CD4-positive, alpha-beta T cell treated with Interferon gamma for 1 hour (primary cell): ENCODE measurements around the gene FASTKD2.
"Not testable (repeated sequence)": the region's sequence is repeated elsewhere in the genome, so short reads cannot be mapped to it uniquely, and the experiment has no call there.

ENCODE experiments used
- DNase-seq: peaks from one replicate; pipeline ENCODE4 v3.0.0-alpha.2; 2020

FASTKD2 gene

DNA sequence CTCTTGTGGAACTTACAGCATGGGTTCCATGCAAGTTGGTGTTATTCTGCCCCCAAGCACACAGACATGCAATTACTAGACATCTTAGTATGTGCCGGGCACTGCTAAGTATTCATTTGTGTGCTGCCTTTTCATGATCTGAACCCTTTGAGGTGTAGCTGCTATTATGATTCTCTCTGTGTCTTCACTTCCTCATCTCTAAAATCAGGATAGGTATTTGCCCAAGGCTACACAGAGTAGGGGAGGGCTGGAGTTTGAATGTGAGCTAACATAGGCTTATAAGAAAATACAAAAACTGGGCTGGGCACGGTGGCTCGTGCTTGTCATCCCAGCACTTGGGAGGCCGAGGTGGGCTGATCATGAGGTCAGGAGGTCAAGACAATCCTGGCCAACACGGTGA lies 27.2 kb downstream of the FASTKD2 start:
- no peak for DNase-seq

DNA sequence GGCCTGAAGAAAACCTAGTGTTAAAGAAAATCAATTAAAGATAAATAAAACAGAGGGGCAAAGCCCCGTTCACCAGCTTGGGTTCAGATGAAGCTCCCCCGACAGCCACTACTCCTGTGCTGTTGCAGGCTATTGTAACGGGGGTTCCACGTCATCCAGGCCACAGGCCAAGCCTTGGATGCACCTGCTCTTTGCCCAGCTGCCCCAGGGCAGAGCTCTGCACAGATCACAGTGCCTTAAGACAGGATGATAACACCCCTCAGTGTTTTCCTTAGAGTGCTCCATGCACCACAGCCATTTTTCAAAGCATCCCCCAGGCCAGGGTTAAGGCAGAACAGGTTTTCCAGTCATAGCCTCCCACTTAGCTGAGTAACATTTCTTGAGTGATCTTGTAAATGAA lies 32.0 kb downstream of the FASTKD2 start:
- DNase-seq, result no peak

DNA sequence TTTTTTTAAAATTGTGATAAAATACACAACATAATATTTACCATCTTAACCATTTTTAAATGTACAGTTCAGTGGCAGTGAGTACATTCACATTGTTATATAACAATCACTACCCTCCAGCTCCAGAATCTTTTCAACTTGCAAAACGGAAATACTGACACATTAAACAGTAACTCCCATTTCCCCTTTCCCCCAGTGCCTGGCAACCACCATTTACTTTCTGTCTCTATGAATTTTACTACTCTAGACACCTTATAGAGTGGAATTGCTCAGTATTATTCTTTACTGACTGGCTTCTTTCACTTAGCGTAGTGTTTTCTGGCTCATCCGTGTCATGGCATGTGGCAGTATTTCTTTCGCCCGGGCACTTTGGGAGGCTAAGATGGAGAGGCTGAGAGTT lies 32.6 kb downstream of the FASTKD2 start:
- no peak for DNase-seq

DNA sequence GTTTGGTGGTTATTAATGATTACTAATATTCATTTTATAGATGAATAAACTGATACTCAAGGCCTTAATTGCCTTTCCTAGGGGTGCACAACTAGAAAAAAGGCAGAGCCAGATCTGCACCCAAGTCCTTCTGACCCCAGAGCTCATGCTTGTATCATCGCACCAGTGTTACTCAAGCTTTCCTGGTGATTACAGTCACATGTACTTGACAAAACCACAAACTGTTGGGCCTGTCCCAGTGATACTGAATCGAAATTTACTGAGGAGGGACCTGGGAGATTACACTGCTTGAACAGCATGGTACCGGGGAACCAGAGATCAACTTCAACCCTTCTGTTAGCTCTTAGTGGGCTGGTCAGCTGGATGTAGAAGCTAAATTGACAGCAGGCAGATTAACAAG lies 33.7 kb downstream of the FASTKD2 start:
- no peak for DNase-seq

DNA sequence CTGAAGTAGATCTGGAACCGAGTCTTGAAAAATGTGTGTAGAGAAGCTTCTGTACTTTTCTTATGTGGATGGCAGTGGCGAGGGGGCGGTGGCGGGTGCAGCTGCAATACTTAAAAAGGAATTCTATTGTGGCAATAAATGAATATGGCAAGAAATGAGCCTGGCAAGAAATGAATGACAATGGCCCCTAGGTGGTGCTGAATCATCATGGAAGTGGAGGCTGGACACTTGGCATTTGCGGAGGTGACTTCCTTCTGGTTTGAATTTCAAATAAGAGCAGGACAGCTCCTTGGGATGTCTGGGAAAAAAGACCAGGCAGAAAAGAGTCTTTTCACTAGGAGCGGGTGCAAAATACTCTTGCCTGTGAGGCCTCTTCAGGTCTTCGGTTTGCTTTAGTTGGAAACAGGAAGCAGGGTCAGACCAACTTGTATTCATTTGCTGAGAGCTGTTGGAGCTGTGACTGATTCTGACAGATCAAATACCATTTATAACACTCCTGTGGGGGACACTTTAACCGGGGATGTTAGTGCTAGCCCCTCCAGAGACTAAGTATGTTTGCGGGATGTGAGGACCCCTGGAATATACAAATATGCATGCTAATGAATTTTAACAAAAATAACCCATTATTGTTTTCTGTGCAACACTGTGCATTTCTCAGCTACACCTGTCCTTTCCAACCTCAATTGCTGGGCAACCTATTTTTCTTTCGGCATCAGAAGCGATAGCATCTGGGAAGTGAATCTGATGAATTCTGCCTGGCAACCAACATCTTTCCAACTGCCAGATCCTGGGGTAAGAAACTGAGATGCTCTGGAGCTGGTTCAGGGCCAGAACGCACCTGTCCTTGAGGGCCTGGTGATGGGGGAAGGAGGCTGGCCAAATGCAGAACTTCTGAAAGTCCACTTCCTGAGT lies 35.4 kb downstream of the FASTKD2 start:
- peak; percentile 16 for DNase-seq

DNA sequence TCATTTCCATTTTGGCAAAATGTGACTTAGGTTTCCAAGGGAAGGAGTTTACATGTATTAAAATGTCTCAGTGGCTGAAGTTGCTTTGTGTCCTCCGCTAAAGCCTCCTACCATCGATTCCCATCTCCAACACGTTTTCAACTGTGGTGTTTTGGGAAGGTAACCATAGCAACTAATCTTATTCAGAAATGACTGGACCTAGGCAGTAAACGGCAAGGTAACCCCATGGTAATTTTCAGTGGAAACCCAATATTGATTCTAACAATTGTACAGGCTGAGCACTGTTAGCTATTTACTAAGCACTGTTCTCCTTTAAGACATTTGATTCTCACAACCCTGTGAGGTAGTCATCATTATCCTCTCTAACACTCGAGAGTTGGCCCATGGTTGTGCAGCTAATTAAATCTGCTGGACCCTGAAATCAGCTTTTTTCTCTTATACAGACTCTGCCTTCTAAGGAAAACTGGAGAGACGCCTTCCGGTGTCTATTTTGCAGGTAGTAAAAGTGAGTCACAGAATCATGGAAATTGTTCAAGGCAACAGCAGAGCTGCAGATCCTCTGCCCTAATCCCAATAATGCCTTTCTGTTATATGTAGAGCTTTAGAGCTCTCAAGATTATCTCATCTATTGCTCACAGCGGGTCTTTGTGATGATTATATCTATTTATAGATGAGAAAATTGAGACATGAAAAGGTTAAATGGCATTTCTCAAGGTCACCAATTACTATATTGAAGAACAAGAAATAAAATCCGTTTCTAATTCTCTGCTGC lies 36.2 kb downstream of the FASTKD2 start:
- no peak for DNase-seq

DNA sequence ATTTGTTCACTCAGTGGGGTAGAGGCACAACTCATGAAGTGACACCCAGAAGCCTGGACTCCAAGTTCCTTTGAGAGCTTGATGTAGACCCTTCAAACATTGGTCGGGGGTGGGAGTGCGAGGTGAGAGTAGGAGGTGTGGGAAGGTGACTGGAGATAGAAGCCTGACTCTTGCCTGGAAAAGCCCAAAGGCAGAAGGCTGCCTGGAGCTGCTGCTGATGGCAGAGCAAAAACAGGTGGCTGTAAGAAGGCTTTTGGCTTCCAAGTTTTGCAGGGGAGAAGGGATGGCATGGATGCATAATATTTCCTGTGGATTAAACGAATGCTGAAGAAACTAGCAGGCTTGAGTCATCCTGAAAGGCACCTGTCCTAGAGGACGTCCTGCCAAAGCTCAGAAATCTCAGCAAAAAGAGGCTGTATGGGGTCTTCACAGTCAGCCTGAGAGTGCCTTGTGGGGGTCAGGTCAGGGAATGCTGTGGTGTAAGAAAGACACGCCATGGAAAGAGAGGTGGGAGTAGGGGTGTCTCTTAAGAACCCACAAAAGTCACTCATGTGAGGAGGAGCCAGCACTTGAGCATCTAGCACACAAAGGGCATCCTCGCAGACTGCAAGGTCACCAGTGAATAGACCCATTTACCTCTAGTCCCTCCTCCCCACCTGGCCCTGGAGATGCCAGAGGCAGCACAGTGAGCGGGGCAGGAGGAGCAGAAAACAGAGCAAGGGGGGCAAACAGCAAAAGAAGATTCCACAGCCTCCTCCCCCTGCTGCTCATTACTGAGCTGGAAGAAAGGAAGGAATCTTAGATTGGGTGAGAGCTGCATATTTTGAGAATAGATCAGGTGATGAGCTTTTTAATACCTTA lies 37.5 kb downstream of the FASTKD2 start:
- DNase-seq, result no peak

DNA sequence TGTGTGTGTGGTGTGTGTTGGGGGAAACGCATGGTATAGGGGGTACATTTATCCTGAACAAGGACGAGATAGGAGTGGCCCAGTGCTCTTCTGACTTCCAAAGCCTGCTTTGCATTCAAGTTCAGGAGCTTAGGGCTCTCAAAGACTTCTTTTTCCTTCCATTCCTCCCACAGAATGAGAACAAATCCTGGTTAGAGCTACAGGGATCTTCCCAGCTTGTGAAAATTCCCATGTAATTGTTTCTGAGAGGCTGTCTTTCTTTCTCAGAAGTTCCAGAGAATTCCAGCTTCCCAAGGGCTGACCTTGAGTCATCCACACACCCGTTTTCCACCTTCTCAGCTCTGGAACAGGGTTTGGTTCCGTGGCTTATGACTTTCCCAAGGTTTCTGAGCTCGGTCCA lies 38.9 kb downstream of the FASTKD2 start:
- no peak for DNase-seq

DNA sequence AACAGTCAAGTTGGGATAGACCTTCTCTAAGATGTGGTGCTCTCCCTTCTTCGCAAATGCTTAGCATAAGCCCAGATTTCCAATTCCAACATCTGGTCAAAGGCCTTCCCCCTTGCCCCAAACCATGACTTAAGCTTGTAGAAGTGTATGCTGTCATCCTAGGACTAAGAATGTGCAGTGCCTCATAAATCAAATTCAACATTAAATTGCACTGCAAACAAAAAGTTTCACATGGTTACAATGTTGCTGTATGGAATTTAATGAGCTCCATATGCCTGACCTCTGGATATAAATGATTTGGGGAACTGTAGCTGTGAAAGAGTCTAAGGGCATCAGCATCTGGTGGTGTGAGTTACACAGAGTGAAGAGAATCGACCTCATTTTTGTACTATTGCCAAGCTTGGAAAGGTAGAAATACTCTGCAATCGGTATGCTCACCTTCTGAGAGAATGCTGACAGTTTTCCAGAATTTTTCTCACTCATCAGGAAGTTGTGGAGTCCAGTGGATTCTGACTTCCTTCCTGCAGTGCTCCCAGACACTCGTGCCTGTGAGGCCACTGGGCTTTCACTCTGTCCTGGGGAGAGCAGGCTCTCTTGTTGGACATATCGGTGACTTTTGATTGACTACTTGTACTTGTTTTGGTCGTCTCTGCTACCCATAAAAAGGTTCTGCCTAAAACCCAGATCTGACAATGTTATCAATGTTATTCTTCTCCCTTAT lies 40.6 kb downstream of the FASTKD2 start:
- DNase-seq, result no peak

DNA sequence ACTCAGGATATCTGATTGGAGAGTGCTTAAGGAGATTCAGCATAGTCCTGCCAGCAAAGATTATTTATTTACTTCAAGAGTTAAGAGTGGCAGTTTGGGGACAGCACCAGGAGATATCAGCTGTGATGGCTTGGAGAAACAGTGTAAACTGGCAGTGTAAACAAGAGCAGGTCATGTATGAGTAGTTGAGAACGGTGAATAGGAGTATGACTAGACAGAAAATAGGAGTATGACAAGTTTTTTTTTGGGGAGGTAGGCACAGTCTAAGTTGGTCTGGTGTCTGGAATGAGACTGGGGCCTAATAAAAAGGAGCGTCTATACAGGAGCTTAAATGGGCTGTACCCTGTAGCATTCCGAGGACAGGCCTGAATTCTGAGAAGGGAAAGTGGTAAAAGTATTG lies 42.2 kb downstream of the FASTKD2 start:
- DNase-seq, result not testable (repeated sequence)

DNA sequence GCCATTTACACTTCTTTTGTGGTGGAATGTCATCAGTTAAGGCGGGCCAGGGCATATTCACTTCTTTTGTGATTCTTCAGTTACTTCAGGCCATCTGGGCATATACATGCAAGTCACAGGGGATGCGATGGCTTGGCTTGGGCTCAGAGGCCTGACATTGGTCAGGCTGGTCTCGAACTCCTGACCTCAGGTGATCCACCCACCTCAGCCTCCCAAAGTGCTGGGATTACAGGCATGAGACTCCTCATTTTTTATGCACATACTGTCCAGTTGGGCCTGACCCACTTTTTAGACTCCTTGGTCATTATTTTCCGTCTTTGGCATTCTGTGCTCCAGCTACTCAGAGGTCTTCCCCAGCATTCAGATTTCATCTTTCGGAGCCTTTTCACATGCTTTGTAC lies 47.1 kb downstream of the FASTKD2 start:
- DNase-seq, result not testable (repeated sequence)

DNA sequence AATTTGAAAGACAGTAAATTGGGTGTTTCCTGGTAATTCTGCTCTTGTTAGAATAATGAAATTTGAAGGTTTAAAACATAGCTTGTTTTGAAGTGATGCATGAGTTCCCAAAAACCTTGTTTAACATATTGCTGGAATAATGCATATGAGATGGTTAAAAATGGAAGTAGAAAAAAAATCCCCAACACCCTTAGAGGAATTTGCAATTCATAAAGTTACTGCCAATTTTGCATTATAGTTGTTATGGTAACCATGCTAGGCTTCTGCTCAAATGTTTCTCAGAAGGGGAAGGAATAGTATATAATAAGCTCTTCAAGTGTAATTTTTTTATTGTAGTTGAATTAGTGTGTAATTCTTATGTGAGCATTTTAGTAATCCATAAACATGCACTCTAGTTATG lies 49.1 kb downstream of the FASTKD2 start:
- no peak for DNase-seq

DNA sequence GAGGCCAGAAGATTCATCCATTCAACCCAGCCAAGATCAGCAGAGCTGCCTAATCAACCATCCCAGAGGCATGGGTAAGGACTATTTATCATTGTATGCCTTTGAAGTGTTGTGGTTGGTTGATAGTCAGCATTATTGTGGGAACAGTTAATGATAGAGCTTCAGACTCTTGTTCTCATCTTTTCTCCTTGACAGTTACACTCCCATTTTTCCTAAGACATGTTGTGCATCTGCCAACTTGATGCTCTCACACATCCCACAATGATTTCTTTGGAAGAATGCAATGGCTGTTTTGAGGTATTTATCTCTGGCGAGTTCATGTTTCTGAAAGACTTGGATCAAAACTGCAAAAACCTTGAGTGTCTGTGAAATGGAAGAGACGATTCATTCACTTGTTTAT lies 55.4 kb downstream of the FASTKD2 start:
- no peak for DNase-seq

DNA sequence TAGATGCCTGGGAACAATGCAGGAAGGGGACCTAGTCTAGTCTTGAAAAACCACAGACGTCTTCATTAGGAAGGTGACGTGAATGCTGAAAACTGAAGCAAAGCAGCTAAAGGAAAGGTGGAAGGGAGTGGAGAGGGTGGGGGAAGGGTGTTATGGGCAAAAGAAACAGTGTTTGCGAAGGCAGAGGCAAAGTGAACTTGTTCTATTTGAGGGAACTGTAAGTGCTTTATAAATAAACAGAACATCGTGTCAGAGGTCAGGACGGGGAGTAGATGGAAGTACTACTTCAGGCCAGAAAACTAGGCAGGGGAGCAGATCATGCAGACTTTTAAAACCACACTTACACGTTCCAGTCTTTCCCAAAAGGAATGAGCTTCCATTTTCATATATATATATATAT lies 57.8 kb downstream of the FASTKD2 start:
- no peak for DNase-seq

DNA sequence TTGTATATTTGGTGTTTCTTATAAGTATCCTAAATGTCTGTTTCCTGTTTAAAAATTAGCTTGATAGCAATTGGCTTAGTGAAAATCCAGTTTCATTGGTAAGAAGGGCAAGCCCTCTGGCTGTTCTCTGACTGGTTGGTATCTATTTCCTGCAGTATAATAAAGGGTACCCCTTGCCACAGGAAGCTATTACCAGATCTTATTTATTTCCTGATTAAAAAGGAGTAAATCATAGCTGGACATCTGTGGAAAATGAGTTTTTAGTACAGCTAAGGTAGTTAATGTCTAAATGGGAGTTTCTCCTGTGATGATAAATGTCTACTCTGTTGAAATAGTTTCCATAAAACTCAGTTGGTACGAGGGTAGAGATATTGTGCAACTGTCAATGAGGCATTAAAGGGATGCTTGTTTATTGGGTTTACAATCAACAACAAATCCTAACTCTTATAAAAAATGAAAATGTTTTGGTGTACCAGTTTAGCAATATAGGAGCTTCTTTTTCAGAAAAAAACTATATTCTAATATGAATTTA lies 58.7 kb downstream of the FASTKD2 start:
- DNase-seq, result no peak

DNA sequence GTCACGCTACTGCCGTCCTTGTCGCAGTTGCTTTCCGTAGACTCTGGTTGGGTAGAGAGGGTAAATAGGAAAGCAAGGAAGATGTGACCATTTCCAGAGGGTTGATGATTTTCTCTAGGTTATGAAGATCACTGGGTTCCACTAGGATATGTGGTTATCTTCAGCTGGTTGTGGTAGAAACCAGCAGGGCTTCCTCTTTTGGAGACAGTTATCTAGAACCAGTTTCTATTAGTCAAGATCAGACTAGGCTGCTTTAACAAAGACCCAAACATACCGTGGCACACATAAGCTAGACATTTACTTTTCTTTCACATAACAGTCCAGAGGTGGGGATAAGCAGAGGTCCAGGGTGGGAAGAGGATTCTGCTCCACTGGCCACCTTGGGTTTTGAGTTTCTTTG lies 59.6 kb downstream of the FASTKD2 start:
- DNase-seq, result no peak

DNA sequence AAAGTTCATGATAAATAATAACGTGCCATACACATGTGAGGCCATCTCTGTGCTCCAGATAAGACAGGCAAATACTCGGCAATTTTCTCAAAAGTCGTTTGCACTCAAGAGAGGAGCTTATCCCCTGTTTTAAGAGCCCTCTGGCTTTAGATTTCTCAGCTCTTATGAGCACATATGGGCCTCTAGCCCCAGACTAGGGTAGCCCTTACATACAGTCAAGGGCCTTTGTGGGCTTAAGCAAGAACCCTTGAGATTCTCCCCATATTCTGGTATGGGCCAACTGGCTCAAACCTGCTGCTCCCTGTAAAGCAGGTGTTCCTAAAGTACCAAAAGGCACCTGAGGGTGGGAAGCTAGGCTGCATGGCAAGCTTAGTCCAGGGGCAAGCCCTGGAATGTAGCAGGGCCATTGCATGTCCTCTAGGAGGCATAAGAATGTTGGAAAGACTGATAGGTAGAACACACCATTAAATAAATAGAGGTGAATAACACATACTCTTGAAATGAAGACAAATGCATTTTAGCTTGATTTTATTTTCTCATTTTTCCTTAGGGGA lies 66.1 kb downstream of the FASTKD2 start:
- DNase-seq, result no peak

DNA sequence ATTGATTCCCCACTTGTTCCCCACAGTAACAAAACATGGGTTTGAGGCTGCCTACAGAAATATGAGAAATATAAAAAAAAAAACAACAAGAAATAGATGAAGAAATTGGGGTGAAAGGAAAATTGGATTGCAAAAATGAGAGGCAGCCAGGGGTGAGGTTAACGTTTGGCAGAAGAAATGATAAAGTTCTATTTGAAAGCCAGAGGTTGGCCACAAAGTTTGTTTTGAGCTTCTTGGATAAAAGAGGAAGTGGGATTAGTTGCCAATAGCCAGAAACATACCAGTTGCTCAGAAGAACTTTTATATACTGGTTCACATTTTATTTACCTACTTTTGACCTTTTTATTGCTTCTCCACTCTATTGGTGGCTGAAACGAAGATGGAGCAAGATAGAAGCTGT lies 67.5 kb downstream of the FASTKD2 start:
- DNase-seq, result no peak

DNA sequence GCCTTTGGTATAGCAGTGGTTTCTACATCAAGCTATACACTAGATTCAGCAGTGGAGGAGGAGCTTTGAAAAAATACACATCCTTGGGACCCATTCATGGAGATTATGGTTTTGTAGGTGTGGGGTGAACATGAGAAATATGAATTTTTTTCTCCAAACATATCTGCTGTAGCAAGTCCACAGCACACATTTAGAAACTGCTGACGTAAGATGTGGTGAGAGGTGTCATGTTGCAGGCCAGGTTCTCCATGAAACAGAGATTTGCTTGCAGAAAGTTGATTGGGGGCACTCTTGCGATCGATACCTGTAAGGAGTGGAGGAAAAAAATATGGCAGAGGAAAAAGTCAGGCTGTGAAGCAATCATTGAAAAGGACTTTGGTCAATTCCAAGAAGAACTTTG lies 67.9 kb downstream of the FASTKD2 start:
- no peak for DNase-seq

DNA sequence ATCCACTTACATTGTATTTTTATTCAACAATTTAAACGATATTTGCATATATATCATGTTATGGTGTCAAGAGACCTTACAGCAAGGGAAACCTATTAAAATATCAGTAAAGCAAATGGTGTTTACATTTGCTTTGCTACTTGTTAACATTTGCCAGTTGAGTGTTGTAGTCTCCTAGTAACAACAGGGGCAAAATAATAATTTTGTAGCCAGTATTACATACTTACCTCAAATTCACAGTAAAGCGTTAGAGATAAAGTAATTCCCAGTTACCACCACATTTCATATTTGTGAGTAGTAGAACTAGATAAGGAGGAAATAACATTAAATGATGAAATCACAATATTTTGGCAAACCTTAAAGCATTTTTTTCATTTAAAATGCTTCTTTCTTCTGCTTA lies 71.3 kb downstream of the FASTKD2 start:
- no peak for DNase-seq

DNA sequence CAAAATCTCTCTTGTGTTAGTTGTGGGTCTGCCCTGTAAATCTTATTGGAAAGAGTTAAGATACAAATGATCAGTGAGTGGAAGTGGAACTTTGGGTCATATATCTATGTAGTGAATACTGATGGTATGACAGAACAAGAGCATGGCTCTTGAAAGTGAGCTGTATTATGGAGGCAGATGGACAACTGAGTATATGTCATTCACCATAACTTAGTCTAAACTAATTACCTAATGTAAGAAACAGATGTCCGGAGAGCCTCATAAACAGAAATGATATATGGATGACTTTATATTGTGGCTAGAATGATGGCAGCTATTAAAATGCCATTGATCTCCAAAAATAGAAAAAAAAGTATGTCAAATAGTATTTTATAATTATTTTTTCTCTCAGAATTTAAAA lies 72.4 kb downstream of the FASTKD2 start:
- DNase-seq, result no peak

DNA sequence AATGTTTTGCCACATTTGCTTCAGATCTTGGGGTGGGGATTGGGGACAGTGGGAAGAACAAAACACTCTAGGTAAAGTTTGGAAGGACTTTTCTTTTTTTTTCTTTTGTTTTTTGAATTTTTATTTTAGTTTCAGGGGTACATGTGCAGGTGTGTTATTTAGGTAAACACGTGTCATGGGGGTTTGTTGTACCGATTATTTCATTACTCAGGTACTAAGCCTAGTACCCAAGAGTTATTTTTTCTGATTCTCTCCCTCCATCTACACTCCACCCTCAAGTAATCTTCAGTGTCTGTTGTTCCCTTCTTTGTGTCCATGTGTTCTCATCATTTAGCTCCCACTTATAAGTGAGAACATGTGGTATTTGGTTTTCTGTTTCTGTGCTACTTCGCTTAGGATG lies 73.3 kb downstream of the FASTKD2 start:
- DNase-seq, result no peak
